Osteocyte (in vitro differentiated cells): ENCODE measurements around the gene SLIT1. TPM values are rescaled to one million over a fixed set of nuclear protein-coding genes. Genes with fewer than 3 reads are reported as not detected.

Source experiments
- DNase-seq: peaks from one replicate; pipeline ENCODE4 v3.0.0; 2021; ENCODE audit warnings: mixed read lengths; ENCODE audit not compliant: unreplicated experiment; ENCODE audit errors: extremely low spot score
- H3K27ac Mint-ChIP-seq: one replicate; pipeline ENCODE4 v1.8.0; 2021; ENCODE audit warnings: mild to moderate bottlenecking, mixed read lengths; ENCODE audit not compliant: unreplicated experiment
- H3K27me3 Mint-ChIP-seq: one replicate; pipeline ENCODE4 v1.8.0; 2021; ENCODE audit warnings: mixed read lengths; ENCODE audit not compliant: unreplicated experiment
- H3K36me3 Mint-ChIP-seq: one replicate; pipeline ENCODE4 v1.8.0; 2021; ENCODE audit warnings: mixed read lengths; ENCODE audit not compliant: unreplicated experiment
- H3K4me1 Mint-ChIP-seq: one replicate; pipeline ENCODE4 v1.8.0; 2021; ENCODE audit warnings: mixed read lengths; ENCODE audit not compliant: unreplicated experiment
- H3K4me3 Mint-ChIP-seq: one replicate; pipeline ENCODE4 v1.8.0; 2021; ENCODE audit warnings: mild to moderate bottlenecking, moderate library complexity, mixed read lengths; ENCODE audit not compliant: unreplicated experiment
- H3K9me3 Mint-ChIP-seq: one replicate; pipeline ENCODE4 v1.8.0; 2021; ENCODE audit warnings: mixed read lengths; ENCODE audit not compliant: unreplicated experiment
- total RNA-seq: library from RNA; stranded (reverse); gene quantifications from 2 replicates; pipeline ENCODE4 v1.2.1, GENCODE V29; 2021
- TF ChIP-seq, protein P1 (sequence below): fragments of 200-600 bp; sonication (generic); IDR thresholded peaks from 2 replicates; pipeline ENCODE4 v1.5.0; 2021; ENCODE audit warnings: antibody characterized with exemption, mild to moderate bottlenecking, moderate library complexity

The SLIT1 gene
- total RNA-seq, 1 donor from 2014 or later = not detected

DNA sequence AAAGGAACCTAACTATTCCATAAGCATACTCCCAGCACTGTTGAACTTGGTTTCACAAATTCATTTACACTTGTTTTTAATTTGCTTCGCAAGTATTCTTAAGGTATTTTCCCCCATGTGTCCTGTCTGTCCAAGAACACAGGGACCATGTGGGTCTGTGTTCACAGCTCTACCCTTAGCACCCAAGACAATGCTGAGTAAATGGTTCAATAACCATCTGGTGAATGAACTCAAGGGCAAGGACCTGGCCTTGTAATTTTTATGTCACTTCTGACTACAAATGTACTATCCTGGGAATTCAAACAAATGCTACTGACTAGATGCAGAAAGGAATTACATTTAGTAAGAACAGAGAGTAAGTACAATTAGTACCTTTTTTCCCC, 43.0 kb upstream of the SLIT1 start:
- peaks cover 5% of the 10 kb centered on the region for H3K36me3 Mint-ChIP-seq
- no peak overlapping the region for H3K4me3 Mint-ChIP-seq
- no peak overlapping the region for H3K27ac Mint-ChIP-seq
- no peak for DNase-seq
- no peaks in the 10 kb centered on the region for H3K9me3 Mint-ChIP-seq
- TF ChIP-seq, protein P1, sequence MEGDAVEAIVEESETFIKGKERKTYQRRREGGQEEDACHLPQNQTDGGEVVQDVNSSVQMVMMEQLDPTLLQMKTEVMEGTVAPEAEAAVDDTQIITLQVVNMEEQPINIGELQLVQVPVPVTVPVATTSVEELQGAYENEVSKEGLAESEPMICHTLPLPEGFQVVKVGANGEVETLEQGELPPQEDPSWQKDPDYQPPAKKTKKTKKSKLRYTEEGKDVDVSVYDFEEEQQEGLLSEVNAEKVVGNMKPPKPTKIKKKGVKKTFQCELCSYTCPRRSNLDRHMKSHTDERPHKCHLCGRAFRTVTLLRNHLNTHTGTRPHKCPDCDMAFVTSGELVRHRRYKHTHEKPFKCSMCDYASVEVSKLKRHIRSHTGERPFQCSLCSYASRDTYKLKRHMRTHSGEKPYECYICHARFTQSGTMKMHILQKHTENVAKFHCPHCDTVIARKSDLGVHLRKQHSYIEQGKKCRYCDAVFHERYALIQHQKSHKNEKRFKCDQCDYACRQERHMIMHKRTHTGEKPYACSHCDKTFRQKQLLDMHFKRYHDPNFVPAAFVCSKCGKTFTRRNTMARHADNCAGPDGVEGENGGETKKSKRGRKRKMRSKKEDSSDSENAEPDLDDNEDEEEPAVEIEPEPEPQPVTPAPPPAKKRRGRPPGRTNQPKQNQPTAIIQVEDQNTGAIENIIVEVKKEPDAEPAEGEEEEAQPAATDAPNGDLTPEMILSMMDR = no peak
- no peaks in the 10 kb centered on the region for H3K4me1 Mint-ChIP-seq
- no peaks in the 10 kb centered on the region for H3K27me3 Mint-ChIP-seq

DNA sequence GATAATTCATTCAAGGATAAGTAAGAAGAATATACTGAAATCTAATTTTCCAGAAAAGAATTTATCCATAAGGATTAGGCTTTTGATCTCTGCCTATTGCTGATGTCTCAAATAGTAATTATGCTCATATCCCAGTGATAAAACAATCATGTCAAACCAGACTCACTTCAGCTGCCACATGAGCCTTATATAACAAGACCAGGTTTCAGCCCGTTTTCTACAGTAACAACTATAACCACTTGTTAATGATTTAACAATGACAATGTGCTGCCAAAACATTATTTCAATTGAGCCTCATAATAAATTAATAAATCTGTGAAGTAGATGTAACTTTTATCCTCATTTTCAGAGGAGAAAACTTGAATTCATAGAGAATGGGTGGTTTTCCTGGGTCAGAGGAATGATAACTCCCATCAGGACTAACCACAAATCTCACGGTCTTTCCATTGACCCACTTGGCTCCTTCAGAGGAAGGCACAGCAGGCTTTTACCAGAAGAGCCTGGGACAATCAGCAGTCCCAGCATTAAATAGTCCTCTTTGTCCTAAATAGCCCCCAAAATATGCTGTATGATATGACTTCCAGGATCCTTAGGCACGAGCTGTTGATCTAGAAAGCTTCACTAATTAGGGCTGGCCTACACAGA, 42.5 kb upstream of the SLIT1 start:
- TF ChIP-seq, protein P1 = no peak
- DNase-seq = no peak
- H3K27me3 Mint-ChIP-seq = no peaks in the 10 kb centered on the region
- no peaks in the 10 kb centered on the region for H3K9me3 Mint-ChIP-seq
- no peak overlapping the region for H3K4me3 Mint-ChIP-seq
- H3K27ac Mint-ChIP-seq = no peak overlapping the region
- H3K4me1 Mint-ChIP-seq = no peaks in the 10 kb centered on the region
- peaks cover 5% of the 10 kb centered on the region for H3K36me3 Mint-ChIP-seq

DNA sequence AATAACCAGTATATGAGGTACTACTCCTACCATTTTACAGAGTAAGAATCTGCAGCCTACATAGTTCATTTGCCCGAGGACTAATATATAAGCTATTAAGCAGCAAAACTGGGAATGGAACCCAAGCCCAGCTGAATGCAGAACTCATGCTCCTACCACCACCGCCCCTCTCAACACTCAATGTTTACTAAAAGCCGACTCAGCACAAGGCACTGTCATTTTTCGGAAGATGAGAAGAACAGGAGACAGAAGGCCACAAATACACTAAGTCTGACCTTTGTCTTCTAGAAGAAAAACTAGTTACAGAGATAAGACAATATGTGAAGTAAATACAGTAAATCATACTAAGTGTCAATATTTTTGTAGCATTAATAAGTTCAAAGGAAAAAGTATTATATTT, 40.6 kb upstream of the SLIT1 start:
- H3K4me3 Mint-ChIP-seq = no peak overlapping the region
- peaks cover 4% of the 10 kb centered on the region for H3K36me3 Mint-ChIP-seq
- TF ChIP-seq, protein P1 = no peak
- H3K27ac Mint-ChIP-seq = no peak overlapping the region
- H3K4me1 Mint-ChIP-seq = no peaks in the 10 kb centered on the region
- H3K9me3 Mint-ChIP-seq = no peaks in the 10 kb centered on the region
- no peak for DNase-seq
- H3K27me3 Mint-ChIP-seq = no peaks in the 10 kb centered on the region

DNA sequence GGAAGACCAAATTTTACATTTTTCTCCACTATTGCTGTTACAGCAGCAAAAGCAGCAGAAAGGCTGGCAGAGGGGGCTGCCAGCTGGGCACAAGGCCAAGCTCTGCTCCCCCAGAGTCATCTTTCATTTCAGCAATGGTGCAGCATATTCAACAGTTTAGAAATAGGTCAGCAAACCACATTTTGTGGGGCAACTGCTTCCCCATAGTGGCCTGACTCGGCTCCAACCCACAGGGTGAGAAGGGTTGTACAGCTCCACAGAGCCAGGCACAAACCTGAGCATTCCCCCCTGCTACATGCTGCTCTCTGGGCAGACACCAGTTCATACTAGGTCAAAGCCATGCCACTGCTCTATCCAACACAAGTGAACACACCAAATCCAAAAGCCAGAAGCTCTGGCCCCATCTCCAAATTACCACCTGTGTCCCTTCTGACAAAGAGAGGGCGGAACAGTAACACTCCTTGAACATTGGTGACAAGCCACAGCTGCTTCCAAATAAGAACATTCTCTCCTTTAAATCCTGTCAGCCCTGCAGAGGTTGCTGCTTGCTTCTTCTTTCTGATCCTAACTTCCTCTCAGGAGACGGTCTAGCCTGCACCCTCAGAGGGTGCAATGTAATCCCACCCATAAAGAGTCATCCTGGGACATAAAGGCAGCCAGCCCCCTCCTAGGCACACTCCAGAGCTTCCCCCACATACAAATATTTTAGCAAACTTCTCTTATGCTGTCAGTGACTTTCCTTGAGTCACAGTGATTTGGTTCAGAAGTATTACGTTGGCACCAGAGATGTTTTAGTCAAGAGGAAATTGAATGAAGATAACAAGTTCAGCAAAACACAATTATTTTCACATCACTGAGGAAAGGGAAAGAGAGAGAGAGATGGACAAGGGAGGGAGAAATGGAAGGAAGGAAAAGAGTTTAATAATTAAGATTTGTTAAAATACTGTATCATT, 39.0 kb upstream of the SLIT1 start:
- TF ChIP-seq, protein P1 = no peak
- Mint-ChIP-seq H3K36me3 (peaks cover 2% of the 10 kb centered on the region), H3K4me1 (no peaks in the 10 kb centered on the region), H3K27ac (no peak overlapping the region), H3K9me3 (no peaks in the 10 kb centered on the region), H3K27me3 (no peaks in the 10 kb centered on the region), H3K4me3 (no peak overlapping the region)
- no peak for DNase-seq

DNA sequence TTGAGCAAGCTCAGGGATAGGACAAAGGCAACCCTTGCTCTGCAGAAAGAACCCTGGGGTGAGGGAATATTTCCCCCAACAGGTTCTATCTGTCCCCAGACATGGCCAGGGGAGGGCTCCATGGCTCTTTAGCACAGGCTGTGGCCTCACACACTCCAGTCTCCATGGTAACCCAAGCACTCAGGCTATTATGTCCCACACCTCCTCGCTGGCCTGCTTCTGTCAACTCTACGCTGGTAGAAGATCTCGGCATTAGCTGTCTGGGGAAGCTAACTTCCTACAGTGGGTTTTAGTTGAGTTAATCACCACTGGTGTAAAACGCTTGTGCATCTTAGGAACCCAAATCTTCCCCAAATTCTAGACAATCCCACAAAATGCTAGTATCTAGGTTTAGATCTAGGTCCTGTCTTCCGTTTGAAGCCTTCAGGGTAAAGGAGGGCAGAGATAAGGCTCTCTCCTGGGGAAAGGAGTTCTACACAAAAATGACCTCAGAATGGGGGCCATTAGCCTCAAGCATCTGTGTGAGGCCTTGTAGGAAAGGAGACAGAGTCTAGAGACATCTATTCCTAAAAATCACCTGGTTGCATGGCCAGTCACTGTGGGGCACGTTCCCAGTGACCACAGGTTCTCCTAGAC, 36.7 kb upstream of the SLIT1 start:
- no peaks in the 10 kb centered on the region for H3K9me3 Mint-ChIP-seq
- H3K4me1 Mint-ChIP-seq = peaks cover 12% of the 10 kb centered on the region
- no peaks in the 10 kb centered on the region for H3K27me3 Mint-ChIP-seq
- TF ChIP-seq, protein P1 = no peak
- H3K36me3 Mint-ChIP-seq = peaks cover 2% of the 10 kb centered on the region
- no peak for DNase-seq
- no peak overlapping the region for H3K4me3 Mint-ChIP-seq
- no peak overlapping the region for H3K27ac Mint-ChIP-seq
